RCC 7860 (cell line): ENCODE results near the gene SH3RF1.

Experiments used
- DNase-seq: peaks from one replicate; pipeline ENCODE4 v3.0.0-alpha.2; 2015; ENCODE audit warnings: low spot score
- FAIRE-seq: peaks from 2 replicates; lab custom pipeline; 2012; peaks lifted over from hg19 to GRCh38; lab: Jason Lieb, UNC

The SH3RF1 gene

GRCh38 chr4:169142391-169142790 lies 128.4 kb downstream of the SH3RF1 start:
- FAIRE-seq = no peak
- DNase-seq = no peak

GRCh38 chr4:169139021-169139420 lies 131.7 kb downstream of the SH3RF1 start:
- DNase-seq (no peak), FAIRE-seq (no peak)

GRCh38 chr4:169137558-169137920 lies 133.2 kb downstream of the SH3RF1 start:
- DNase-seq (no peak), FAIRE-seq (no peak)

- no peak for DNase-seq
Measured at GRCh38 chr4:169136796-169137557, 133.8 kb downstream of the SH3RF1 start.

GRCh38 chr4:169136330-169136729 lies 134.4 kb downstream of the SH3RF1 start:
- FAIRE-seq (no peak), DNase-seq (no peak)

More at GRCh38 chr4:169136796-169137557, 133.8 kb downstream of the SH3RF1 start:
- FAIRE-seq = no peak

- DNase-seq = no peak
- FAIRE-seq = no peak
Measured at GRCh38 chr4:169135776-169136175, 135.0 kb downstream of the SH3RF1 start.

- DNase-seq = no peak
- no peak for FAIRE-seq
Measured at GRCh38 chr4:169133932-169134331, 136.8 kb downstream of the SH3RF1 start.

GRCh38 chr4:169132561-169133305 lies 138.0 kb downstream of the SH3RF1 start:
- DNase-seq = no peak
- FAIRE-seq = no peak

- no peak for FAIRE-seq
Measured at GRCh38 chr4:169131556-169132208, 139.1 kb downstream of the SH3RF1 start.

GRCh38 chr4:169128902-169129301 lies 141.9 kb downstream of the SH3RF1 start:
- DNase-seq (no peak), FAIRE-seq (no peak)

More at GRCh38 chr4:169131556-169132208, 139.1 kb downstream of the SH3RF1 start:
- no peak for DNase-seq

- no peak for DNase-seq
- no peak for FAIRE-seq
Measured at GRCh38 chr4:169127314-169127713, 143.4 kb downstream of the SH3RF1 start.

GRCh38 chr4:169124661-169125060 lies 146.1 kb downstream of the SH3RF1 start:
- DNase-seq = no peak
- FAIRE-seq = no peak

- FAIRE-seq = no peak
- DNase-seq = no peak
Measured at GRCh38 chr4:169122422-169122821, 148.3 kb downstream of the SH3RF1 start.

- peak; percentile 43 for DNase-seq
- FAIRE-seq = peak; percentile 69
Measured at GRCh38 chr4:169121861-169122382, 148.8 kb downstream of the SH3RF1 start.

- no peak for FAIRE-seq
- DNase-seq = no peak
Measured at GRCh38 chr4:169120624-169121023, 150.1 kb downstream of the SH3RF1 start.

- DNase-seq (no peak), FAIRE-seq (no peak)
Measured at GRCh38 chr4:169119536-169119935, 151.2 kb downstream of the SH3RF1 start.

- no peak for DNase-seq
- FAIRE-seq = no peak
Measured at GRCh38 chr4:169117591-169118081, 153.1 kb downstream of the SH3RF1 start.

- FAIRE-seq (no peak), DNase-seq (no peak)
Measured at GRCh38 chr4:169116270-169116901, 154.4 kb downstream of the SH3RF1 start.

GRCh38 chr4:169115897-169116254 lies 154.9 kb downstream of the SH3RF1 start:
- DNase-seq = peak; percentile 83

GRCh38 chr4:169115144-169115896 lies 155.4 kb downstream of the SH3RF1 start:
- DNase-seq (no peak), FAIRE-seq (no peak)

More at GRCh38 chr4:169115897-169116254, 154.9 kb downstream of the SH3RF1 start:
- peak; percentile 92 for FAIRE-seq
